Lower leg skin (tissue), 4 donors: ENCODE measurements around the gene JAM3. TPM values are rescaled to one million over a fixed set of nuclear protein-coding genes. Genes with fewer than 3 reads are reported as not detected.

ENCODE experiments used
- DNase-seq, 2 donors: peaks; one replicate each; pipeline ENCODE4 v3.0.0-alpha.2; 2019; ENCODE audit warnings: low spot score in 2 of 2
- H3K4me3 ChIP-seq: fragments of 200-600 bp; sonication (generic); 2 replicates; pipeline ENCODE4 v1.5.1; 2017; ENCODE audit warnings: mild to moderate bottlenecking, low read depth; ENCODE audit not compliant: poor library complexity, severe bottlenecking
- POLR2A ChIP-seq, 2 donors: fragments of 450-650 bp; IDR thresholded peaks; one replicate each; pipeline ENCODE4 v1.6.1; 2016 to 2017; ENCODE audit warnings: antibody characterized with exemption in 2 of 2, mild to moderate bottlenecking in 1 of 2, moderate library complexity in 1 of 2
- WGBS, 2 donors: methylation state at CpG; one replicate each; pipeline ENCODE4 v1.1.5; 2018; 5-methylcytosine and 5-hydroxymethylcytosine counted together
- intact Hi-C: fragments of 100-400 bp; cut with DNase I; formaldehyde crosslinking; loops from one replicate; pipeline ENCODE4 v1.15.0; 2023; ENCODE audit warnings: low total_unique reads
- total RNA-seq, 4 donors: library from RNA; depleted of rRNA; stranded (reverse); fragments of >200 nt; gene quantifications; one replicate each; pipeline ENCODE4 v1.1.0, GENCODE V29; 2016
- TF ChIP-seq, protein P1 (sequence below), 3 donors: fragments of 450-650 bp; IDR thresholded peaks; one replicate each; pipeline ENCODE4 v1.5.1; 2016; ENCODE audit warnings: antibody characterized with exemption in 3 of 3, mild to moderate bottlenecking in 3 of 3, moderate library complexity in 2 of 3

The JAM3 gene
- total RNA-seq = 10 to 100 TPM; 12.8 to 22.4 (median 15.1) TPM

GRCh38 chr11:134068829-134069425, at the start of gene JAM3:
Gene JAM3, plus strand, starts transcription at chr11:134069072. Its CDS starts 12 bp downstream, at chr11:134069084.
- 0 to 1% methylated on average over 37 to 45 of the region's 57 CpGs for WGBS, 2 donors
- intact Hi-C loops = no loop called here
- DNase-seq = peak; percentile 84 to 98

GRCh38 chr11:134019500-134019899, 49.4 kb upstream of the JAM3 start:
- intact Hi-C loops = no loop called here
- H3K4me3 ChIP-seq = no peak overlapping the region
- 73% methylated on average over 7 of the region's 7 CpGs for WGBS, 2 donors
- TF ChIP-seq, protein P1, sequence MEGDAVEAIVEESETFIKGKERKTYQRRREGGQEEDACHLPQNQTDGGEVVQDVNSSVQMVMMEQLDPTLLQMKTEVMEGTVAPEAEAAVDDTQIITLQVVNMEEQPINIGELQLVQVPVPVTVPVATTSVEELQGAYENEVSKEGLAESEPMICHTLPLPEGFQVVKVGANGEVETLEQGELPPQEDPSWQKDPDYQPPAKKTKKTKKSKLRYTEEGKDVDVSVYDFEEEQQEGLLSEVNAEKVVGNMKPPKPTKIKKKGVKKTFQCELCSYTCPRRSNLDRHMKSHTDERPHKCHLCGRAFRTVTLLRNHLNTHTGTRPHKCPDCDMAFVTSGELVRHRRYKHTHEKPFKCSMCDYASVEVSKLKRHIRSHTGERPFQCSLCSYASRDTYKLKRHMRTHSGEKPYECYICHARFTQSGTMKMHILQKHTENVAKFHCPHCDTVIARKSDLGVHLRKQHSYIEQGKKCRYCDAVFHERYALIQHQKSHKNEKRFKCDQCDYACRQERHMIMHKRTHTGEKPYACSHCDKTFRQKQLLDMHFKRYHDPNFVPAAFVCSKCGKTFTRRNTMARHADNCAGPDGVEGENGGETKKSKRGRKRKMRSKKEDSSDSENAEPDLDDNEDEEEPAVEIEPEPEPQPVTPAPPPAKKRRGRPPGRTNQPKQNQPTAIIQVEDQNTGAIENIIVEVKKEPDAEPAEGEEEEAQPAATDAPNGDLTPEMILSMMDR (IDR thresholded peaks at IDR 0.05) = no peak
- no peak for TF ChIP-seq POLR2A (IDR thresholded peaks at IDR 0.05)
- no peak for DNase-seq

More at GRCh38 chr11:134068829-134069425, at the start of gene JAM3:
- TF ChIP-seq, protein P1 (IDR thresholded peaks at IDR 0.05) = no peak
- no peak for TF ChIP-seq POLR2A (IDR thresholded peaks at IDR 0.05)
- H3K4me3 ChIP-seq = peak within 1 kb of the TSS; percentile 58

GRCh38 chr11:134020598-134020997, 48.3 kb upstream of the JAM3 start:
- WGBS, 2 donors = 71 to 79% methylated on average over 13 of the region's 13 CpGs
- DNase-seq = no peak

DNA sequence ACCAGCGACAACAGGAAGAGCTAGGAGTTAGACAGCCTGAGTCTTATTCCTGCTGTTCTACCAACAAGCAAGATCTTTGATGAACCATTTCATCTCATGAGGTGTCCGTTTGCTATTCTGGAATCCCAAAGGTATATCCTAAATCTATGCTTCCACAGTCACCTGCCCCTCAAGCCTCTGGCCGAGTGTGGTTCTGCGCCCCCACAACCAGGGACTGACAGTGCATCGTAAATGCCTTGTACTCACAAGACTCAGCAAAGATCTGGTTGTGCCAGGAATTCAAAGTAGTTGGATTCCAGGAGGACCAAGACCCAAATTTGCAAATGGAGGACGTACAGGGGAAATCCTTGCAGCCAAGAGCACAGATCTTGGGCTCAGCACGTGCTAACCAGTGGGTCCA, 47.5 kb upstream of the JAM3 start:
- TF ChIP-seq POLR2A (IDR thresholded peaks at IDR 0.05) = no peak
- TF ChIP-seq, protein P1 (IDR thresholded peaks at IDR 0.05) = no peak
- WGBS, 2 donors = 88 to 89% methylated on average over 7 of the region's 7 CpGs

More at GRCh38 chr11:134020598-134020997, 48.3 kb upstream of the JAM3 start:
- TF ChIP-seq, protein P1 (IDR thresholded peaks at IDR 0.05) = no peak
- no peak for TF ChIP-seq POLR2A (IDR thresholded peaks at IDR 0.05)
- no peak overlapping the region for H3K4me3 ChIP-seq
- intact Hi-C loops = no loop called here

DNA sequence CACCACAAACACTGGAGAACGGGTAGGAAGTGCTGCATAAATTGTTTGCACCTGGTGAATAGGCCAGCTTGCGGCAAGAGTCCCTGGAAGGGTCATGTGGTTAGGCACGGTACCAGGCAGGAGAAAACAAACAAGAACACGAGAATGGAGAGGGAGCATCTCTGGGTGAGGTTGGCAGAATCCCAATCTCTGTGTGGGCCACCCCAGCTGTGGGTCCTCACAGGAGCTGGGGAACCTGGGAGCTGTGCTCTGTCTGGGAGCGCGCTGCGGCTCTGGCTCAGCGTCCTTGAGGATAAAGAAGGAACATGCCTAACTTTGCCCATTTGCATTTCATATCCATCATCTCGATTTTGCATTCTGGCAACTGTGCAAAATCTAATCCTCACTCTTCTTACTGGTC, 46.1 kb upstream of the JAM3 start:
- intact Hi-C loops = no loop called here
- DNase-seq = no peak
- TF ChIP-seq POLR2A (IDR thresholded peaks at IDR 0.05) = no peak
- TF ChIP-seq, protein P1 (IDR thresholded peaks at IDR 0.05) = no peak
- whole genome bisulfite sequencing, 2 donors = 68 to 69% methylated on average over 9 of the region's 9 CpGs
- H3K4me3 ChIP-seq = no peak overlapping the region

More for the DNA sequence above, 47.5 kb upstream of the JAM3 start:
- no peak overlapping the region for H3K4me3 ChIP-seq
- intact Hi-C loops = no loop called here
- DNase-seq = no peak
